Central memory CD4-positive, alpha-beta T cell (primary cell): ENCODE results near the gene MDM2.
A peak's percentile ranks its signal among the peaks of the same experiment; 100 is the strongest.
"Not testable (repeated sequence)": the region's sequence is repeated elsewhere in the genome, so short reads cannot be mapped to it uniquely, and the experiment has no call there.

Source experiments
- DNase-seq: peaks from one replicate; pipeline ENCODE4 v3.0.0; 2022

MDM2 gene

DNA sequence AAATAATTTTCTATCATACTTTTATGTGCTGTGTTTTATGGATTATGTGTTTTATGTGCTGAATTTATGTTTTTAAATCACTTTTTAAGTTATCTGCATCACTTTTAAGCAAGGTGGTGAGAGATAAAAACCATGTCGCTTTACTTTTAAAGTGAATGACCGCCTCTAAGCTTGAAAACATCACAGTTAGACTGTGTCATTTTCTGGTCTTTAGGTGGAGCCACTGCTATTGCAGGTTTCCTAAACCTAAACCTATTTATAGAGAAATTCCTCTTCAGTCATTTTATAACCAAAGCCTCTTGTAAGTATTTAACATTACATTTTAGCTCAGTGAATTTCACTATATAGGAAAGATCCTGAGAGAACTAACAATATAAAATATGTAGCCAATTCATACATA is 21.0 kb upstream of the MDM2 start:
- DNase-seq, result no peak

- no peak for DNase-seq
These were observed 19.3 kb upstream of the MDM2 start for GRCh38 chr12:68788554-68789143.

DNA sequence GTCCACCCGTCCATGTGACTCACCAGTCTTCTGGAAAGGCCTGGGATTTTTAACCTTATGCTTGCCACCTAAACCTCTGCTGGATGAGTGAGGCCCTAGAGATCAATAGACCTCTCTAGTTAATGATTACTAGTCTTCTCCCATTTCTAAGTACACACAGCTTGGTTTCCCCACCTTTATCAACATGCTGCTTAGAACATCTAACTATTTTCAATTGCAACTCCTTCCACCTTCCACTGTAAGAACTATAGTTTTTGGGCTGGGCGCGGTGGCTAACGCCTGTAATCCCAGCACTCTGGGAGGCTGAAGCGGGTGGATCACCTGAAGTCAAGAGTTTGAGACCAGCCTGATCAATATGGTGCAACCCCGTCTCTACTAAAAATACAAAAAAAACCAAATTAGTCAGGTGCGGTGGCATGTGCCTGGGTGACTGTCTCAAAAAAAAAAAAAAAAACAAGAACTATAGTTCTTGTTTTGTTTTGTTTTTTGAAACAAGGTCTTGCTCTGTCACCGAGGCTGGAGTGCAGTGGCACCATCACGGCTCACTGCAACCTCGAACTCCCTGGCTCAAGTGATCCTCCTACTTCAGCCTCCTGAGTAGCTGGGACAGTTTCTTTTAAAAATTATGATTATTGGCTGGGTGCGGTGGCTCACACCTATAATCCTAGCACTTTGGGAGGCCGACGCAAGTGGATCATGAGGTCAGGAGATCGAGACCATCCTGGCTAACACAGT is 18.7 kb upstream of the MDM2 start:
- no peak for DNase-seq

GRCh38 chr12:68790081-68790951 is 17.7 kb upstream of the MDM2 start:
- DNase-seq, result no peak

- DNase-seq, result no peak
These were observed 17.1 kb upstream of the MDM2 start for GRCh38 chr12:68790952-68791234.

DNA sequence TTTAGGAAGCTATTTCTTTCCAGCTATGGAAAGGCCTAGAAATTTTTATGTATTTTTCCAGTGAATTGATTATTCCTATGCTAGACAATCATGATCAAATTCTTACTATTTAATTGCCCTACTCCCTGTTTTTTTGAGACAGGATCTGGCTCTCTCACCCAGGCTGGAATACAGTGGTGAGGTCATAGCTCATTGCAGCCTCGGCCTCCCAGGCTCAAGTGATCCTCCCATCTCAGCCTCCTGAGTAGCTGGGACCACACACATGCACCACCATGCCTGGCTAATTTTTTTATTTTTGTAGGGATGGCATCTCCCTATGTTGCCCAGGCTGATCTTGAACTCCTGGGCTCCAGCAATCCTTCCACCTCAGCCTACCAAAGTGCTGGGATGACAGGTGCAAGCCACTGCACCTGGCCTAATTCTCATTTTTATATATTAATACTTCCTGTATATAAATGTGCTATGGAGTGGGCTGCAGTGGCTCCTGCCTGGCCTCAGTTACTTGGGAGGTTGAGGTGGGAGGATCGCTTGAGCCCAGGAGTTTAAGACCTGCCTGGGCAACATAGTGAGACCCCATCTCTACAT is 16.0 kb upstream of the MDM2 start:
- DNase-seq, result no peak

- peak; percentile 39 for DNase-seq
These were observed 15.0 kb upstream of the MDM2 start for GRCh38 chr12:68792952-68793351.

DNA sequence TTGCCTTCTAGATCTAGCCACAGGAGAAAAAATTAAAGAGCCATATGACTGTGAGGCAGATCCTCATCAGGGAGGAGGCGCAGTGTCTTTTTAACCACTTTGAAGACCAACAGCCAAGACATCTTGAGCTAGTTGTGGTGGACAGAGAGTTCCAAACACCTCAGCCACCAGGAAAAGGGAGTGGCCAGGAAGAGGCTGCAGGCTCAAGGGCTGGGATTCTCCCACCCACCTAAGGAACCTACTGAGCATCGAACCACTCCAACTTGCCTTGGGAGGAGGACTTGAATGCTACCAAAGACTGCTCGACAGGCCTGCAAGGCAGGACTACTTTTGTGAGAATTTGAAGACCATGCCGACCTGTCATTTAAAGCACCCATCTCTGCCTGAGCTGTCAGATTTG is 14.5 kb upstream of the MDM2 start:
- DNase-seq, result no peak

DNA sequence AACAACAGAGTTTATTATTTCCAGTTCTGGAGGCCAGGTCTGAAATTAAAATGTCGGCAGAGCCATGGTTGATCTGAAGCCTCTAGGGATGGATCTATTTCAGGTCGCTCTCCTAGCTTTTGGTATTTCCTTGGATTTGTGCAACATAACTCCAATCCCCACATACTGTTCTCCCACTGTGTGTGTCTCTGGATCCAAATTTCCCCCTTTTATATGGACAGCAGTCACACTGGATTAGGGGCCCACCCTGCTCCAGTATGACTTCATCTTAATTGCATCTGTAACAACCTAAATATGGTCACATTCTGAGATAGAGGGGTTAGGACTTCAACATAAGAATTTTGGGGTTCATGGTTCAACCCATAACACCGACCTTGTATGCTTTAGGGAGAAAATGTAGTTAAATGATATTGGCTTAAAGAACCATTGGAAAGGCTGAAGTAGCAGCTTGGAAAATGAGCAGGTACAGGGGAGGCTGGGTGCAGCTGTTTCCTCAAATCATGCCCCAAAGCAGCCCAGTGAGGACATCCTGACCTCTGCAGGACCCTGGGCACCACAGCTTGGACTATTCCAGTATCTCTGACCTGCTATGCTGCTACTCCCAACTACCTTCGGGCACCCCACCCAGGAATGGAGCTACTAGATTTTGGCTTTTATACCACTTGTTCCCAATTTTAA is 13.9 kb upstream of the MDM2 start:
- DNase-seq, result no peak

DNA sequence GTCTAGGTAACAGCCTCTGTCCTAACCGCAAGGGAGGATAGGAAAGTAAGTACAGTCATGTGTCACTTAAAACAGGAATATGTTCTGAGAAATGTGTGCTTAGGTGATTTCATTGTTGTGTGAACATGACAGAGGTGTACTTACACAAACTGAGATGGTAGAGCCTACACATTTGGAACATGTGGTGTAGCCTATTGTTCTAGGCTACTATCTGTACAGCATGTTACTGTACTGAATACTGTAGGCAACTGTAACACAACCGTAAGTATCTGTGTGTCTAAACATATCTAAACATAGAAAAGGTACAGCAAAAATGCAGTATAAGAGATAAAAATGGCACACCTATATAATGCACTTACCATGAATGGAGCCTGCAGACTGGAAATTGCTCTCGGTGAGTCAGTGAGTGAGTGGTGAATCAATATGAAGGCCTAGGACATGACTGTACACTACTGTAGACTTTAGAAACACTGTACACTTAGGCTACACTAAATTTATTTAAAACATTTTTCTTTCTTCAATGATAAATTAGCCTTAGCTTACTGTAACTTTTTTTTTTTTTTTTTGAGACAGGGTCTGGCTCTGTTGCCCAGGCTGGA is 13.2 kb upstream of the MDM2 start:
- no peak for DNase-seq

- no peak for DNase-seq
These were observed 11.6 kb upstream of the MDM2 start for GRCh38 chr12:68796399-68796798.

- no peak for DNase-seq
These were observed 9.1 kb upstream of the MDM2 start for GRCh38 chr12:68798882-68799234.

DNA sequence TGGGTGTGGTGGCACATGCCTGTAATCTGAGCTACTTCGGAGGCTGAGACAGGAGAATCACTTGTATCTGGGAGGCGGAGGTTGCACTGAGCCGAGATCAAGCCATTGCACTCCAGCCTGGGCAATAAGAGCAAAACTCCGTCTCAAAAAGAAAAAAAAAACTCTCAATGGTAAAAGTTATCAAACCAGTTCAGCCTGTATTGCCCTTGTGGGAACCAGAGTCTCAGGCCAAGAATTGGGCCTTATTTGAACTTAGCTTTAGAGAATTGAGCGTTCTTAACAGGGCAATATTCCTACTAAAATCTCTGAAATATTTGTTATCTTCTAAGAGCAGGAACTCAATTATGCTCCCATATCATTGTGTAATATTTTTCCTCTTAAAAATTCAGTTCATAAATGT is 7.7 kb upstream of the MDM2 start:
- no peak for DNase-seq

GRCh38 chr12:68801124-68801523 is 6.9 kb upstream of the MDM2 start:
- DNase-seq, result not testable (repeated sequence)

GRCh38 chr12:68802372-68802745 is 5.6 kb upstream of the MDM2 start:
- DNase-seq, result not testable (repeated sequence)

GRCh38 chr12:68802911-68803651 is 4.9 kb upstream of the MDM2 start:
- DNase-seq, result not testable (repeated sequence)

GRCh38 chr12:68803948-68804656 is 3.9 kb upstream of the MDM2 start:
- no peak for DNase-seq

DNA sequence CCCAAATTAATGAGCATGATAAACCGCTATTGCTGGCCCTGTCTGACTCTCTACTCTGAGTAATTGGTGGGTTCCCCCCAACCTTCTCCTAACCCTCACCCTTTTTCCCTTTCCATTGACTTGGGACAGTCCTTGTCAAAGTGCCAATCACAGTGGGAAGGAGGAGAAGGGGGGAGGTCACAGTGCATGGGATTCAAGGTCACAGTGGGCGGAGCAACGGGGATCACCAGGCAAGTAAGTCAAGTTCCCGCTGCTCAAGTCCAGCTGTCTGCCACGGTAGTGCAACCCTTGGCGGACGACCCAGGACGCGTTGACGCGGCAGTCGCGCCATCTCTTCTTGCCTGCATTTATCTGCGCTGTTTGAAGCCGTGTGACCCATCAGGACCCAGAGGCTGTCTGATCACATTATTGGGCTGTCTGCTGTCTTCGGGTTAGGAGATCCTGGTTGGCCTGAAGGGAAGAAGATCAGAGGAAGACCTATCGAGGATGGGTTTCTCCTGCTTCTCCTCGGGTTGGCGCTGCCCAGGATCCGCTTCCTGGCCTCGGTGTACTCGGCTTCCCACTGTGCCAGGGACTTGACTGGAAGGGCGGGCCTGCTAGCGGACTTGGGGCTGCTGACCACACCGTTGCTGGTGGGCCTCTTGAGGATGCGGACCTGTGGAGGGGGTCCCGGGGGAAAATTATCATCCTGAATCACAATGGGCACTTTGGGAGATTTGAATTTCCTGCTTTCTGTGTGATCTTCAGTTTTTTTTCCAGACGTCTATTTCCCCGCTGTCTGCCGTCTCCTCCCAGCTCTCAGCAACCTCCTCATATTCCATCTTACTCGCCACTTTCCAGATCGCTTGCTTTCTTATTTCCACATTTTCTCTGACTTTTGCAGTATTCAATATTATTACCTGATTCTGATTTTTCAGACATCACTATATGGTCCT is 3.1 kb upstream of the MDM2 start:
- no peak for DNase-seq

DNA sequence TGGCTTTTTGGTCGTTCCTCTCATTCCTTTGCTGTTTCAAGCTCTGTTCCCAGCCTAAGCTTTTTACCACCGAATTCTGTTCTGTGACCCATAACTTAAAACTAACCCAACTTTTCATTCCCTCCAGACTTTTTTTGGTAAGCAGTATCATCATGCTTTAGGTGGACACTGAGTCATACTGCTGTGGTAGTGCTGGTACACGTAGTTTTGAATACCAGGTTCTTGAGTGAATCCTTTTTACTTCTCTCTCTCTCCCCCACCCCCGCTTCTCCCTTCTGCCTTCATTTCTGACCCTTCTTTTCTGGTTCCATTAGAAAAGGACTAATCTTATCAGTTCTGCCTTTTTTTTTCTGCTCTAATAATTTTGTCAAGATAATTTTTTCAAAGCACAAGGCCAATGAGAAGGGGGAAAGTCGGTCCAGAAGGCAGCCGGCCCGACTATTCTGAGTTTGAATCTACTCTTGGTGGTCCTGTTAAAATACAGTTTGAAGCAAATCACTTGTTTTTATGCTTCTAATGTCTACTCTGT is 2.3 kb upstream of the MDM2 start:
- DNase-seq, result no peak
